ENCODE results near the gene IL31.
"Not testable (repeated sequence)": the region's sequence is repeated elsewhere in the genome, so short reads cannot be mapped to it uniquely, and the experiment has no call there.

Gene IL31

DNA sequence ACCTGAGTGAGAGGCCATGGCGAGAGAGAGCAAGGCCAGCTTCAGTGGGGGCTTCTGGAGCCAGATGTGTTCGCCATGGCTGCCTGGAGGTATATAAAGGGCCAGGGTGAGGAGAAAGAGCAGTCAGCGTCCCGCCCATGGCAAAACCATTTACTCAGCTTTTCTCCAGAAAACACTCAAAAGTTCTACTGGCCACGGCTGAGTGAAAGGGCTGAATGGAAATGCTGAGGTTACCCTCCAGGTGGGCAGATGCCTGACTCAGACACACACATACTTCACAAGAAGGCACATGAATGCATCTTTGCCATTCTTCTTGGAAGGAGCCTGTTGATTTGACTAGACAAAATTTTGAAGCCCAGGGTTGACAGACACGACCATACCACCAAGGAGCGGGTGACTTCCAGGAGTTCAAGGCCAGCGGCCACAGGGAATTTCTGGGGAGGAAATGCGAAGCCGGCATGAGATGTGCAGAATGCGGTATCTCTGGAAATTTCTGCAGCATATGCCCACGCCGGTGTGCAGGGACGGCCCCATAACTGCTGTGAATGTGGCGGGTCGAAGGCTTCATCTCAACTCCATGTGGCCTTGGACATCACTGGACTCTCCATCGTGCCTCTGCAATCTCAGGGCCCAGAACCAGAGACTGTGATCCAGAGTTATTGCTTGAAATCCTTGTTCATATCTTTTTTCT lies at the start of gene IL31:
Gene IL31 (minus strand): TSS at position 67 of the 691 bp plus-strand sequence. CDS start 49 bp downstream, at position 18.
- no peak for DNase-seq

DNA sequence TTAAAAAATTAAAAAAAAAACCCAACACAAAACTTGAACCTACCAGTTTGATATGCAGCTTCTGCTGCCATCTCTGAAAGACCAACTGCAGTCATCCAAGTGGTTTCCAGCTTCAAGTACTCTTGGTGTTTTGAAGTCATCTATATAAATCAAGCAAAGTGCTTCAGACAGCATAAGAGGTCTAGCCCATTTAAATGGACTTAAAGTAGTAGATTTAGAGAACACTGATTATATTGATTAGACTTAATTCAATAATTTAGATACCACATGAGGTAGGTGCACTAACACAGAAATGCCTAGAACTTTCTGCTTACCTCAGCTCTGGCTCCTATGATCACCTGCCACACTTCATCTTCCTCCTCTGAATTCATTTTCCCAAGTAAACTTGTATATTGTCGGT lies 42.4 kb upstream of the IL31 start:
- DNase-seq, result no peak

DNA sequence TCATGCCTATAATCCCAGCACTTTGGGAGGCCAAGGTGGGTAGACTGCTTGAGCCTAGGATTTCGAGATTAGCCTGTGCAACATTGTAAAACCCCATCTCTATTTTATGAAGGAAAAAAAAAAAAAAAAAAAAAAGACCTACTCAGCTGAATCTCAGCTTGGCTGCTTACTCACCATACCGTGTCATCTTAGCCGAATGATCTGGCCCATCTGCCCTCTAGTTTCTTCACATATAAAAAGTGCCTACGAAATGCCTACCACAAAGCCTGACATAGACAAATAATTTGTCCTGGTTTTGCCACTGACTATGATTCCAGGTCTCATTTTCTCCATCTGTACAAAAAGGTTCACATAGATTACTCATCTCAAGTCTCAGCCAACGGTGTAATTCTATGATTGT lies 41.8 kb upstream of the IL31 start:
- DNase-seq, result no peak

DNA sequence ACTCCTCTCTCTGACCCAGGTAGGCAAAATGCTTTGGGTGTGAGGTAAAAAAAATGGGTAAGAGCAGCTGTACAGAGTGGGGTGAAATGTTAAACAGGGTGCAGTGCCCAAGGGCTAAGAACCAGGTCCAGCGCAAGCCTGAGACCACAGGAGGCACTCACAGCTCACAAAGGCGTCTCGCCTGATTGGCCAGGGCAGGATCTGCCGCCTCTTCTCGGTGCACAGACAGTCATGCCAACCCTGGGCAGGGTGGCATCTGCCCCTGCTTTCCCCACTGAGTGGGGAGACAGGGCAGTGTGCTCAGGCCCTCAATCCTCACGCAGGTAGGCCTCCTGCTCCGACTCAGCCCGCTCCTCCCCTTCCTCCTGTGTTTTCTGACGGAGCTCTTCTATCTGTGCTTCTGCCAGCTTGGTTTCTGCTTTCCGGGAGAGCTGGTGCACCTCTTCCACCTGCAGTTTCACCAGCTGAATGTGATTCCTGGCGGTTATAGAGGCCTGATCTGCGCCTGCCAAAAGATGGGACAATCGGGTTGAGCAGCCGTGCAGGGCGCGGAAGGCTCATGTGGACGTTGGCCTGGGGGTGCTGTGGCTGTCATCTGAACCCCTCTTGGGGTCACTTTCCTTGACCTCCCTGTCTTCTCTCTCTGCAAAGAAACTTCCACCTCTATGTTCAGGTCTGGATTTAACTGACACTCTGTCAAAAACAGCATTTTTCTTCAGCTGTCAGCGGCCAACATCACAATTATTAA lies 34.2 kb upstream of the IL31 start:
- no peak for DNase-seq

DNA sequence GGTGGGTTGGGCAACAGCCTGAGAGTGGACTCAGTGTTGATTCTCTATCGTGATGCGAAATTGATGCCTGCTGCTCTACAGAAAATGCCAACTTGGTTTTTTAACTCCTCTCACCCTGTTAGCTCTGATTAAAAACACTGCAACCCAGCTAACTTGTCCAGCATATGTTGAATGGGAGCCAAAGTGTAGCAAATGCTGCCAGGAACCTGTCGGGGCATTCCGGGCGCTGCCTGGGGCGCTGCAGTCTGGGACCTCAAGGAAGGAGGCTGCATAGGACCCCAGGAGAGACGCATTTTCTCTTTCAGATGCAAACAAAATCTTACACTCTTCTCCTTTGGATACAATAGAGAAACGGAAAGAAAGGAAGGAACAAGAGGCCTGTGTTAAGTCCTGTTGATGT lies 33.4 kb upstream of the IL31 start:
- DNase-seq, result no peak

DNA sequence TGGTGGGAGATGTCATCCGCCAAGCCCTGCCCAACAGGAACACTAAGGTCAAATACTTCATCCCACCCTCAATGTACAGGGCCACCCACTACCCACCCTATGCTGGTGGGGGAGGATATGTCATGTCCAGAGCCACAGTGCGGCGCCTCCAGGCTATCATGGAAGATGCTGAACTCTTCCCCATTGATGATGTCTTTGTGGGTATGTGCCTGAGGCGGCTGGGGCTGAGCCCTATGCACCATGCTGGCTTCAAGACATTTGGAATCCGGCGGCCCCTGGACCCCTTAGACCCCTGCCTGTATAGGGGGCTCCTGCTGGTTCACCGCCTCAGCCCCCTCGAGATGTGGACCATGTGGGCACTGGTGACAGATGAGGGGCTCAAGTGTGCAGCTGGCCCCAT lies 33.0 kb upstream of the IL31 start:
- no peak for DNase-seq

DNA sequence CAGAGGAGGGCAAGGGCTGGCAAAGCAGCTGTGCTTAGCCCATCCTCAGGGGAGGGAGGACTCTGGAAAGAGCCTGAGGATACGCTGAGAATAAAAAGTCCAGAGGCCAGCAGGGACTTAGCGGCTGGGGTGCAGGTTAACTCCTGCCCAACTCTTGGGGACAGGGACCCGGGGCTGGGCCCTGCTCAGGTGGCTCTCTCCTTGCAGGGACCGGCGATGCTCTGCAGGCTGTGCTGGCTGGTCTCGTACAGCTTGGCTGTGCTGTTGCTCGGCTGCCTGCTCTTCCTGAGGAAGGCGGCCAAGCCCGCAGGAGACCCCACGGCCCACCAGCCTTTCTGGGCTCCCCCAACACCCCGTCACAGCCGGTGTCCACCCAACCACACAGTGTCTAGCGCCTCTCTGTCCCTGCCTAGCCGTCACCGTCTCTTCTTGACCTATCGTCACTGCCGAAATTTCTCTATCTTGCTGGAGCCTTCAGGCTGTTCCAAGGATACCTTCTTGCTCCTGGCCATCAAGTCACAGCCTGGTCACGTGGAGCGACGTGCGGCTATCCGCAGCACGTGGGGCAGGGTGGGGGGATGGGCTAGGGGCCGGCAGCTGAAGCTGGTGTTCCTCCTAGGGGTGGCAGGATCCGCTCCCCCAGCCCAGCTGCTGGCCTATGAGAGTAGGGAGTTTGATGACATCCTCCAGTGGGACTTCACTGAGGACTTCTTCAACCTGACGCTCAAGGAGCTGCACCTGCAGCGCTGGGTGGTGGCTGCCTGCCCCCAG lies 32.3 kb upstream of the IL31 start:
- no peak for DNase-seq

DNA sequence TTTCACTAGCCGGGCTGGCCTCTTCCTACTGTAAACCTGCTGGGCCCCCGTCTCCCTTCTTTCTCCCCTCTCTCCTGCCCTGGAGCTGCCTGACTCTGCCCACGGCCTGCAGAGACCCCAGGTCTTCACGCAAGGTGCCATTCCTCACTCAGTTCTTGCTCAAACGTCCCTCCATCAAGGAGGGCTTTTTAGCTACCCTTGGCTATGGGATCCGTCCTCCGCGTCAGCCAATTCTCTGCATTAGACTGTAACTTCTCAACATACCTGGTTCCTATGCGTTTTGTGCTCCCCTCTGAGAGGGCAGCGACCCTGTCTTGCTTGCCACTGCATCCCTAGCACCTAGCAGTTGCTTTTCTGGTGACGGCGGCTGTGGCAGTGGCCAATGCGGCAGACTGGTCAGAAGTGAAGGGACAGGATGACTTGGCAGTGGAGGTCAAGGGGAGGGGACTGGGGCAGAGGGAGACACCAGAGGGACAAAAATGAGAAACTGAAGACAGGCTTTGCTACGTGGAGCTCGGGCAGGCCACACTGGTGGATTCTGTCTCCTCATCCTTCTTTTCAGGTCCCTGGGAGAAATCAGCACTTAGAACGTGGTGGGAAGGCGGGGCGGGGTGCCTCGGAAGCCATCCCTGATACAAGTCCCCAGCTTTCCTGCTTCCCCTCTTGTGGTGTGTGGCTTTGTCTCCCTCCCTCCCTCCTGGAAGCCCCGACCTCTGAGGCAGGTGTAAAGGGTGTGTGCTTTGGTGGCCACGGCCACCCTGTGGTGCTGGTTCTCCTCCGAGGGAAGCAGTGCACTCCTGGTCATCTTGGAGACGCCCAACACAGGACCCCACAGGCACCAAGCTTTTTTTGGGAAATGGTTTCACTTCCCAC lies 31.3 kb upstream of the IL31 start:
- no peak for DNase-seq

DNA sequence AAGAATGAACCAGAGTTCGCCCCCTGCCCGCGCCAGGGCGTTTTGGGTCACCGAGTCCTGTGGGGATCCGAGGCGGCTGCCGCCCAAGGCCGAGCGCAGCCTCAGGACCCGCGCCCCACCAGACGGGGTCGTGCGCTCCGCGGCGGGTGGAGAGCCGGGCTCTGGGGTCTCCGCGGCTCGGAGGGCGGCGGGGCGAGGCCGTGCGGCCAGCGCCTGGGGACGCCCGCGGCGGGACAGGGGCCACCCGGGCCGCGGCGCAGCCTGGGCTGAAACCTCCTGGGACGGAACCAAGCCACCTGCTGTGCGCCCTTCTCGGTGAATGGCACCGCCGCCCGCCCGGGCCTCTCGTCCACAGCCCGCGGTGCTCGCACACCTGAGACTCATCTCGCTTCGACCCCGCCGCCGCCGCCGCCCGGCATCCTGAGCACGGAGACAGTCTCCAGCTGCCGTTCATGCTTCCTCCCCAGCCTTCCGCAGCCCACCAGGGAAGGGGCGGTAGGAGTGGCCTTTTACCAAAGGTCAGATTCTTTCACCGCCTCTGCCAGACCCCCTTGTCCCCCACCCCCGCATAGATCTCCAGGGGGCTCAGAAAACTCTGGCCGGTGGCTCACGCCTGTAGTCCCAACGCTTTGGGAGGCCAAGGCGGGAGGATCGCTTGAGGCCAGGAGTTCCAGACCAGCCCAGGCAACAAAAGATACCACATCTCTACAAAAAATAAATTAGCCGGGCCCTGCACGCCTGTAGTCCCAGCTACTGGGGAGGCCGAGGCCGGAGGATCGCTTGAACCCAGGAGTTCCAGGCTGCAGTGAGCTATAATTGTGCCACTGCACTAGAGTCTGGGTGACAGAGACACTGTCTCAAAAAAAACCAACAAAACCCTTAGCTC lies 30.4 kb upstream of the IL31 start:
- no peak for DNase-seq

DNA sequence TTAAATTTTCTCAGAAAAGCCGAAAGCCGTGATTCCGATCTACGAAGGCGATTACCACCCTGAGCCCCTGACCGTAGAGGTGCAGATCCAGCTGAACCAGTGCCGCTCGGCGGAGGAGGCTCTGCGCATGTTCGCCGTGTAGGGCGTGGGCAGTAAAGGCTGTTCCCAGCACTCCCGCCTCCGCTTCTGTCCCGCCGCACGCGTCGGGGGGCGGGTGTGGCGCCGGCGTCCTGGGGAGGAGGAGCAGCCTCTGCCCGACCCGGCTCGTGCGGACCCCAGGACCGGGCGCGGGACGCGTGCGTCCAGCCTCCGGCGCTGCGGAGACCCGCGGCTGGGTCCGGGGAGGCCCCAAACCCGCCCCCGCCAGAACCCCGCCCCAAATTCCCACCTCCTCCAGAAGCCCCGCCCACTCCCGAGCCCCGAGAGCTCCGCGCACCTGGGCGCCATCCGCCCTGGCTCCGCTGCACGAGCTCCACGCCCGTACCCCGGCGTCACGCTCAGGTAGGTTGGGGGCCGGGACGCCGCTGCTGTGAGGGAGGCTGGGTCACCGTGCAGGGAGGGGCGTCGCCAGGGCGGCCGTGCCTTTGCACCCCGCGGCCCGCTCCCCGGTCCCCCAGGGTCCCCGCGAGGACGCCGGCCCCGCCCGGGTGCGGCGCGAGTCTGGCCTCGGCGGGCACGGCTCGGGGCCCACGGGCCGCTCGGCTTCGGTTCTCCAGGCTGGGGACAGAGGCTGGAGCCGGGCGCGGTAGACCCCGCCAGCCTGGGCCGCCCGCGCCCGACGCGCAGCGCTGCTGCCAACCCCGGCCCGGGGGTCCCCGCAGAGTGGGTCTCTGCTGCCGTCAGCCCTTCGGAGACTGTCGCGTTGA lies 29.5 kb upstream of the IL31 start, which contains the start of gene B3GNT4:
Gene B3GNT4 (plus strand): TSS at position 409 of the 866 bp plus-strand sequence. CDS start 910 bp downstream, outside the sequence.
- no peak for DNase-seq

DNA sequence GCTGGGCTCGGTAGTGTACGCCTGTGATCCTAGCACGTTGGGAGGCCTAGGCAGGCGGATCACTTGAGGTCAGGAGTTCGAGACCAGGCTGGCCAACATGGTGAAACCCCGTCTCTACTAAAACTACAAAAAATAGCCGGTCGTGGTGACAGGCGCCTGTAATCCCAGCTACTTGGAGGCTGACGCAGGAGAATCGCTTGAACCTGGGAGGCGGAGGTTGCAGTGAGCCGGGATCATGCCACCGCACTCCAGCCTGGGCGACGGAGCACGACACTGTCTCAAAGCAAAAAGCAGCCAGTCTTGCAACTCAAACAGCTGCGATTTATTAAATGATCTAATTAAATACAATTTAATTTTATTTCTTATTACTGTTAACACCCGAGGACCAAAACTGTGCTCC lies 28.8 kb upstream of the IL31 start:
- not testable (repeated sequence) for DNase-seq

DNA sequence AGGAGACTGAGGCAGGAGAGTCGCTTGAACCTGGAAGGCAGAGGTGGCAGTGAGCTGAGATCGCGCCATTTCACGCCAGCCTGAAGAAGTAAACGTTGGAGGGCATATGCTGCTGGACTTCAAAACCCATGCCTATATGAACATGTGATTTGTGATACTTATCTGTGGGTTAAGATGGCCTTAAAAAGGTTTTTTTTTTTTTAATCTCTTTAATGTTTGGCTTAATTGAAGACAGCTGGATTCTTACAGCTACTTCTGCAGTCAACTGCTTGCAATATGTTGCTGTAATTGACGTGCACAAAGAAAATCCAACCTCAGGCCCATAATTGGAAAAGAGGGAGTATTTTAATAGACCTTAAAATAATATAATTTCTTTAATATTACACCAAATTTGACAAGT lies 28.0 kb upstream of the IL31 start:
- DNase-seq, result no peak

DNA sequence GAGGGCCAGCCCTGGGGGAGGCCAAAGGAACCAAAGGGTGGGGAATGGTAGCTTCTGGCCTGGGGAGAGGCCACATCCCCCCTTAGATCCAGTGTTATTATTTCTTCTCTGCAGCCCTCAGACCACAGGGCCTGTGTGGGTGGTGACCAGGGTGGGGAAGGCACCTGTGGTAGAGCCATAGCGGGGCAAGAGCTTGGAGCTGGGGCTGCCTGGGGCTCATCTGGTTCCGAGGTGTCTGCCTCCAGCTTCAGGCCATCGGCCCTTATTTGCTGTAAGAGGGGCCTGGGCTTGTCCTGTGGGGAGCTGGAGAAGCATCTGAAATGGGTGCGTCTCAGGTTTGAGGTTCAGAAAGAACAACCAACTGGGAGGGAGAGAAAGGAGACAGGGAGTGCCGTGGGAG lies 27.4 kb upstream of the IL31 start:
- DNase-seq, result no peak

DNA sequence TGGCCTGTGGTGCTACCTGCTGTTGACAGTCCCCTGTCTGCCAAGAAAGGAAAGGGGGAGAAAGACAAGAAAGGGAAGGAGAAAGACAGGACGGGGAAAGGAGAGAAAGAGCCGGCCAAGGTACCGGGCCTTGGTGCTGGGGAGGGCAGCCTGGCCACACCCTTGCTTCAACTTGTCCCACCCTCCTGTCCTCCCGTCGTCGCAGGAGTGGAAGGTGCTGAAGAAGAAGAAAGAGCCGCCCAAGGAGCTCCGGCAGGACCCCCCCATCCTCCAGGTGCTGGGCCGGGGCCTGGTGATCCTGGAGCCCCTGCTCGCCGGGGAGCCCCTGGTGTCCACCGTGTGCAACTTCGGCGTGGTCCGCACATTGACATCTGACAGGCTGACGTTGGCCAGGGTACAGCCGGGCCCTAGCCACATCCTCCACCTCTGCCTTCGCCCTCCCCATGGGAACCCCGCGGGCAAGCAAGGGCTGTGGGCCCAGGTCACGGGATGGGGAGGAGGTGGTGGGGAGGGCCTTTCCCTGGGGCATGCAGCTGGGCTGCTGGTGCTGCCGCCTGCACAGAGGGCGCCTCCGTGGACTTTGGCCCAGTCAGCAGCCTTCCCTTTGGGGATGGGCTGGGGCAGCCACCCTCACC lies 26.6 kb upstream of the IL31 start:
- DNase-seq, result no peak

DNA sequence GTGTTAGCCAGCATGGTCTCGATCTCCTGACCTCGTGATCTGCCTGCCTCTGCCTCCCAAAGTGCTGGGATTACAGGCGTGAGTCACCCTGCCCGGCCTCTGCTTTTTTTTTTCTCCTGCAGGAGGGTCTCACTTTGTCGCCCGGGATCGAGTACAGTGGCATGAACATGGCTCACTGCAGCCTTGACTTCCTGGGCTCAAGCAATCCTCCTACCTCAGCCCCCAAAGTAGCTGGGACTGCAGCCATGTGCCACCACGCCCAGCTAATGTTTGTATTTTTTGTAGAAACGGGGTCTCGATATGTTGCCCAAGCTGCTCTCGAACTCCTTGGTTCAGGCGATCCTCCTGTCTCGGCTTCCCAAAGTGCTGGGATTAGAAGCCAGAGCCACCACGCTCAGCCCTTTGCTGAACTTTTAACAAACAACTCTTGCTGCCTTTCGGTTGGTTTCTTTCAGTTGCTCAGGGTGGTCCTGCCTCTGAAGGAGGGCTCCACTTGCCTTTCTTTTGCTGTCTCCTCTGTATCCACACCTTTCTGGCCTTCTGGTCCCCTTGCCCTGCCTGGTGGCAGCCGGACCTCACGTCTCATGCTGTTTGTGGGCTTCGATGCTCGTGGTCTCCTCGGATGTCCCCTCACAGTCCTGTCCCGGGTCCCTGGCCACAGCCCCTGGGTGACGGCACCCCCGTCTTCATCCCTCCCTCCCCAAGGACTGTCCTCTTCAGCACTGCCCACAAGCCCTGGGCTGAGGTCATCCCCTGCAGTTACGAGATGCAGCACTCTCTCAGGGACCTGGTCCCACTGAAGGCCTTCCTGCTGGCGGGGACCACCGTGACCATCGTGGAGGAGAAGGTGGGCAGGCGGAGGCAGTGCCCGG lies 25.7 kb upstream of the IL31 start:
- no peak for DNase-seq

DNA sequence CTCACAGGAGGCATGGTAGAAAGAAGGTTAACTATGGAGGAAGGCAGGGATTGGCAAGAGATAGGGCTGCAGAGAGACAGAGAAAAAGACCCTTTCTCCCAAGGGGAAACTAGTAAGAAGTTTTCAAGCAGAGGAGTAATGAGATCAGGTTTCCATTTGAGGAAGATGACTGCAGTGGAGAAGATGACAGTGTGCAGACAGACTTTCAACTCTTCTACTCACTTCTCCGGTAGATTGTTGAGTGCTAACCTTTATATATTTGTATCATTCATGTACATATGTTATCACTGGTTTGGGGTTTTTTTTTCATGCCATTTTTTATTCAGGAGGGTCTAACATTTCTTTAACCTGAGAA lies 23.6 kb upstream of the IL31 start:
- DNase-seq, result no peak

DNA sequence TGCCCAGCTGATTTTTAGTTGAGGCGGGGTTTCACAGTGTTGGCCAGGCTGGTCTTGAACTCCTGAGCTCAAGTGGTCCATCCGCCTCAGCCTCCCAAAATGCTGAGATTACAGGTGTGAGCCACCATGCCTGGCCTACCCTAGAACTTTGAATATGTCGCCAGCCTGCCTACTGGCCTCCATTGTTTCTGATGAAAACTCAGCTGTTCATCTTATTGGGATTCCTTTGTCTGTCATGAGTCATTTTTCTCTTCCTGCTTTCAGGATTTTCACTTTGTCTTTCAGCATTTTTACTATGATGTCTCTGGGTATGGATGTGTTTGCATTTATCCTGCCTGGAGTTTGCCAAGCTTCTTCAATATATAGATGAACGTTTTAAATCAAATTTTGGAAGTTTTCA lies 21.4 kb upstream of the IL31 start:
- no peak for DNase-seq

DNA sequence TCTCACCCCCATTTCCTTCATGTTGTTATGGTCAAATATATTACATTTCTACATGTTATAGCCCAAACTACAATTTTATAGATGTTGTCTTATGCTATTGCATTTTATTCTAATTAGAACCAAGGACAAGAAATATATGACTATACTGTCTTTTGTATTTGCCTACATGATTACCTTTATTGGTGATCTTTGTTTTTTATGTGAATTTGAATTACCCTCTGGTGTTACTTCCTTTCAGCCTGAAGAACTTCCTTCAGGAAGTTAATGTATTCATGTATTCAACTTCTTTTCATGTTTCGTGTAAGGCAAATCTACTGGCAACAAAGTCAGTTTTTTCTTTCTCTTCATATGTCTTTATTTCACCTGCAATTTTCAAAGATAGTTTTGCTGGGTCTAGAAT lies 20.8 kb upstream of the IL31 start:
- DNase-seq, result no peak

DNA sequence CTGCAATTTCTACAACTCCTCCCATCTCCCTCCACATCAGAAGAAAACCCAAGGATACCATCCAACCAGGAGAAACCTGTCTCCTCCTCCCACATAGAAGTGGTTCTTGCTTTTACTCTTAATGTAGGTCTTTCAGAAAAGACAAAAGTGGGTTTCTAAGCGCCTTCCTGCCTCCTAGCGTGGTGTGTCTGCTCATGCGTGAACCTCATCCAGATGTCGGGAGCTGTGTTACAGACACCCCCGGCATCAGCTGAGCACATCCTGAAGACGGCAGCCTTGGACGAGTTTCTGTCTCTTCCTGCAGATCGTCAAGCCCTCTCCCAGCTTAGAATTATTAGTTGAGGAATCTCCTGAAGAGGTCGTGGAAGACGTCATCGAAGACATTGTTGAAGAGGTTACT lies 18.4 kb upstream of the IL31 start:
- DNase-seq, result no peak
